Measurements from ENCODE around the gene EMILIN1. TPM values are rescaled to one million over a fixed set of nuclear protein-coding genes. Genes with fewer than 3 reads are reported as not detected.

EMILIN1 gene
- total and polyA plus RNA-seq, 2 donors (not counting 1 experiment from before 2014, with no cell fraction given) = 0.24 to 0.52 TPM

DNA sequence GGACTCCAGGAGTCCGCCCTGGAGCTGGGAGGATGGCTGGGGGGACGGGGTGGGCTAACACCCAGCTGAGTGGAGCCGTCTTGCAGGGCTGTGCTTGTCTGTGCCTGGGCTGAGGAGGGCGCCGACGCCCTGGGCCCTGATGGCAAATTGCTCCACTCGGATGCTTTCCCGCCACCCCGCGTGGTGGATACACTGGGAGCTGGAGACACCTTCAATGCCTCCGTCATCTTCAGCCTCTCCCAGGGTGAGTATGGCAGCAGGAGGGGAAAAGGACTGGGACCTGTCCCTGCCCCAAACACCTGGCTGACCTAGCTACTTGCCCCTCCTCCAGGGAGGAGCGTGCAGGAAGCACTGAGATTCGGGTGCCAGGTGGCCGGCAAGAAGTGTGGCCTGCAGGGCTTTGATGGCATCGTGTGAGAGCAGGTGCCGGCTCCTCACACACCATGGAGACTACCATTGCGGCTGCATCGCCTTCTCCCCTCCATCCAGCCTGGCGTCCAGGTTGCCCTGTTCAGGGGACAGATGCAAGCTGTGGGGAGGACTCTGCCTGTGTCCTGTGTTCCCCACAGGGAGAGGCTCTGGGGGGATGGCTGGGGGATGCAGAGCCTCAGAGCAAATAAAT is 21.0 kb downstream of the EMILIN1 start:
- TF ChIP-seq, protein P1, sequence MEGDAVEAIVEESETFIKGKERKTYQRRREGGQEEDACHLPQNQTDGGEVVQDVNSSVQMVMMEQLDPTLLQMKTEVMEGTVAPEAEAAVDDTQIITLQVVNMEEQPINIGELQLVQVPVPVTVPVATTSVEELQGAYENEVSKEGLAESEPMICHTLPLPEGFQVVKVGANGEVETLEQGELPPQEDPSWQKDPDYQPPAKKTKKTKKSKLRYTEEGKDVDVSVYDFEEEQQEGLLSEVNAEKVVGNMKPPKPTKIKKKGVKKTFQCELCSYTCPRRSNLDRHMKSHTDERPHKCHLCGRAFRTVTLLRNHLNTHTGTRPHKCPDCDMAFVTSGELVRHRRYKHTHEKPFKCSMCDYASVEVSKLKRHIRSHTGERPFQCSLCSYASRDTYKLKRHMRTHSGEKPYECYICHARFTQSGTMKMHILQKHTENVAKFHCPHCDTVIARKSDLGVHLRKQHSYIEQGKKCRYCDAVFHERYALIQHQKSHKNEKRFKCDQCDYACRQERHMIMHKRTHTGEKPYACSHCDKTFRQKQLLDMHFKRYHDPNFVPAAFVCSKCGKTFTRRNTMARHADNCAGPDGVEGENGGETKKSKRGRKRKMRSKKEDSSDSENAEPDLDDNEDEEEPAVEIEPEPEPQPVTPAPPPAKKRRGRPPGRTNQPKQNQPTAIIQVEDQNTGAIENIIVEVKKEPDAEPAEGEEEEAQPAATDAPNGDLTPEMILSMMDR (IDR thresholded peaks at IDR 0.05) = no peak
- no peak overlapping the region for H3K9ac ChIP-seq (ENCODE audit: low read length)
- ChIA-PET CTCF (interaction anchor here (1.0 to 8.8 kb wide), 7 partner anchors 12 to 205 kb away, joined by 3 to 143 read pairs (median 26); partner anchors contain the start of genes CAD and TRIM54), POLR2A (no interaction called here)
- H3K4me3 Mint-ChIP-seq = no peak overlapping the region
- WGBS (ENCODE audit: insufficient coverage) = 95% methylated on average over 11 of the region's 19 CpGs
- H2AFZ ChIP-seq (ENCODE audit: insufficient read depth, low read depth, low read length, poor library complexity, severe bottlenecking) = no peak overlapping the region
- ATAC-seq (ENCODE audit: low read depth) = no peak
- H3K4me1 ChIP-seq (ENCODE audit: control insufficient read depth in 2 of 2, insufficient read depth in 2 of 2, low read length in 2 of 2) = peaks cover 6 to 9% of the 10 kb centered on the region in 2 donors
- no peak for DNase-seq
- H3K27ac Mint-ChIP-seq = no peak overlapping the region
- peaks cover under 1% of the 10 kb centered on the region for H3K27me3 Mint-ChIP-seq
- H3K27me3 ChIP-seq (replicated peaks in 1 of 4; ENCODE audit: control extremely low read depth in 1 of 4, control insufficient read depth in 3 of 4, insufficient read depth in 4 of 4, low read length in 3 of 4) = no peaks in the 10 kb centered on the region
- no peaks in the 10 kb centered on the region for H3K36me3 ChIP-seq (replicated peaks in 1 of 2; ENCODE audit: control extremely low read depth in 1 of 2, control insufficient read depth in 1 of 2, extremely low read depth in 1 of 2, insufficient read depth in 2 of 2, low read length in 1 of 2)
- H3K4me3 ChIP-seq (ENCODE audit: control extremely low read depth in 1 of 5, extremely low read depth in 1 of 5, insufficient read depth in 1 of 5, low read depth in 2 of 5, low read length in 4 of 5) = no peak overlapping the region
- no peaks in the 10 kb centered on the region for H3K9me3 ChIP-seq (ENCODE audit: control extremely low read depth in 1 of 3, control insufficient read depth in 2 of 3, insufficient read depth in 1 of 3, low read length in 2 of 3)
- intact Hi-C loops (cut with micrococcal nuclease) = loop anchor here (5.0 kb wide), 1 partner anchor 583 kb away; no protein-coding TSS in a partner anchor
- H3K9me3 Mint-ChIP-seq (ENCODE audit: insufficient read depth) = no peaks in the 10 kb centered on the region
- no peaks in the 10 kb centered on the region for H3K79me2 ChIP-seq (ENCODE audit: control insufficient read depth, insufficient read depth, low read length)
- H4K20me1 ChIP-seq (ENCODE audit: control insufficient read depth, insufficient read depth, low read length, poor library complexity, severe bottlenecking) = no peaks in the 10 kb centered on the region
- H3K4me2 ChIP-seq (replicated peaks; ENCODE audit: low read depth, low read length, poor library complexity, severe bottlenecking) = no peak overlapping the region
- no peak overlapping the region for H3K27ac ChIP-seq (ENCODE audit: low read length in 2 of 2)
- H3K4me1 Mint-ChIP-seq = peaks cover 11% of the 10 kb centered on the region

DNA sequence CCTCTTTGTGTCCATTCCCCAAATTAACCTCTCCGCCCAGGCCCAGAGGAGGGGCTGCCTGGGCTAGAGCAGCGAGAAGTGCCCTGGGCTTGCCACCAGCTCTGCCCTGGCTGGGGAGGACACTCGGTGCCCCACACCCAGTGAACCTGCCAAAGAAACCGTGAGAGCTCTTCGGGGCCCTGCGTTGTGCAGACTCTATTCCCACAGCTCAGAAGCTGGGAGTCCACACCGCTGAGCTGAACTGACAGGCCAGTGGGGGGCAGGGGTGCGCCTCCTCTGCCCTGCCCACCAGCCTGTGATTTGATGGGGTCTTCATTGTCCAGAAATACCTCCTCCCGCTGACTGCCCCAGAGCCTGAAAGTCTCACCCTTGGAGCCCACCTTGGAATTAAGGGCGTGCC is 21.6 kb downstream of the EMILIN1 start:
- intact Hi-C loops (cut with micrococcal nuclease) = no loop called here
- no peaks in the 10 kb centered on the region for H3K9me3 Mint-ChIP-seq (ENCODE audit: insufficient read depth)
- CTCF ChIA-PET = interaction anchor here (1.0 to 8.8 kb wide), 6 partner anchors 12 to 204 kb away, joined by 3 to 143 read pairs (median 26); partner anchors contain the start of genes CAD and TRIM54

More for the DNA sequence above, 21.6 kb downstream of the EMILIN1 start:
- H3K9me3 ChIP-seq (ENCODE audit: control extremely low read depth in 1 of 3, control insufficient read depth in 2 of 3, insufficient read depth in 1 of 3, low read length in 2 of 3) = no peaks in the 10 kb centered on the region
- DNase-seq = no peak
- H3K27ac ChIP-seq (ENCODE audit: low read length in 2 of 2) = no peak overlapping the region
- peaks cover 4% of the 10 kb centered on the region for H3K27me3 Mint-ChIP-seq
- no peaks in the 10 kb centered on the region for H3K79me2 ChIP-seq (ENCODE audit: control insufficient read depth, insufficient read depth, low read length)
- TF ChIP-seq, protein P1 (IDR thresholded peaks at IDR 0.05) = no peak
- no peak for TF ChIP-seq EZH2 (IDR thresholded peaks at IDR 0.05; ENCODE audit: borderline replicate concordance, insufficient read depth, low read depth, low read length, poor library complexity, severe bottlenecking)
- no peak overlapping the region for H3K4me3 Mint-ChIP-seq
- H3K4me3 ChIP-seq (ENCODE audit: control extremely low read depth in 1 of 5, extremely low read depth in 1 of 5, insufficient read depth in 1 of 5, low read depth in 2 of 5, low read length in 4 of 5) = no peak overlapping the region
- no peaks in the 10 kb centered on the region for H4K20me1 ChIP-seq (ENCODE audit: control insufficient read depth, insufficient read depth, low read length, poor library complexity, severe bottlenecking)
- H3K9ac ChIP-seq (ENCODE audit: low read length) = no peak overlapping the region
- ATAC-seq (ENCODE audit: low read depth) = no peak
- peaks cover 11% of the 10 kb centered on the region for H3K4me1 Mint-ChIP-seq
- no peaks in the 10 kb centered on the region for H3K27me3 ChIP-seq (replicated peaks in 1 of 4; ENCODE audit: control extremely low read depth in 1 of 4, control insufficient read depth in 3 of 4, insufficient read depth in 4 of 4, low read length in 3 of 4)
- no peak overlapping the region for H3K4me2 ChIP-seq (replicated peaks; ENCODE audit: low read depth, low read length, poor library complexity, severe bottlenecking)
- peaks cover 6 to 9% of the 10 kb centered on the region in 2 donors for H3K4me1 ChIP-seq (ENCODE audit: control insufficient read depth in 2 of 2, insufficient read depth in 2 of 2, low read length in 2 of 2)
- no peak overlapping the region for H3K27ac Mint-ChIP-seq
- H3K36me3 ChIP-seq (replicated peaks in 1 of 2; ENCODE audit: control extremely low read depth in 1 of 2, control insufficient read depth in 1 of 2, extremely low read depth in 1 of 2, insufficient read depth in 2 of 2, low read length in 1 of 2) = no peaks in the 10 kb centered on the region
- POLR2A ChIA-PET = no interaction called here
- H2AFZ ChIP-seq (ENCODE audit: insufficient read depth, low read depth, low read length, poor library complexity, severe bottlenecking) = no peak overlapping the region
- 94% methylated on average over 10 of the region's 10 CpGs for WGBS (ENCODE audit: insufficient coverage)
